Cerebellar cortex (tissue), 1 donor: ENCODE data around the gene C10orf143.
"Not testable (repeated sequence)": the region's sequence is repeated elsewhere in the genome, so short reads cannot be mapped to it uniquely, and the experiment has no call there.

Experiments used
- DNase-seq: peaks from one replicate; pipeline ENCODE4 v3.0.0-alpha.2; 2015; ENCODE audit warnings: low spot score

Gene C10orf143

DNA sequence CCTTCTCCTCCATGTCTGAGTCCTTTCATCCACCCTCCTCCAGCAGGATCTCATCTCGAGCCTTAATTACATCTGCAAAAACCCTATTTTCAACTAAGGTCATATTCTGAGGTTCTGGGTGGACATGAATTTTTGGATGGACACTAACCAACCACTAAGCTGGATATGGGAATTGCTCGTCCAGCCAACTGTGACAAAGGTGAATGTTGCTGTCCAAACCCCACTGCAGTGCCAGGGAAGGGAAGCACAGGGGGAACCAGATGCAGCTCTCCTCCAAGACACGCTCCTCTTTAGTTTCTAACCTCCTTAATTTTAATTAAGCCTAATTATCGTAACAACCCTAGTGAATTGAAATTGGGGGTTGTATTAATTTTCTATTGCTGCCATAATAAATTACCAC lies 81.4 kb downstream of the C10orf143 start:
- no peak for DNase-seq

DNA sequence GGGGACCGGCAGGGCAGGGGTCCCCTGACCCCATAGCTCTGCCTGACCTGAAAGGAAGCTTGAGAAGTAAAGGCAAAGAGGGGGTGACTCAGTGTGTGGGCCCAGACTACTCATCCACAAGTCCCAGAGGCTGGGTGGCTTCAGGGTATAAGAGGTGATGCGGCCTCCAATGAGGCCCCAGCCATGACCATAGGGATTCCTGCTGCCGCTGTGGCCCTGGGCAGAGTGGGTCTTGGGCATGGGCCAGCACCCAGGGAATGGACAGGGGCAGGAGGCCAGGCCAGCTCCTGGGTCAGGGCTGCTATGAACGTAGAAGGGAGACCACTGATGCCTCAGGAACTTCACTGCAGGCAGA lies 82.2 kb downstream of the C10orf143 start:
- DNase-seq, result no peak

DNA sequence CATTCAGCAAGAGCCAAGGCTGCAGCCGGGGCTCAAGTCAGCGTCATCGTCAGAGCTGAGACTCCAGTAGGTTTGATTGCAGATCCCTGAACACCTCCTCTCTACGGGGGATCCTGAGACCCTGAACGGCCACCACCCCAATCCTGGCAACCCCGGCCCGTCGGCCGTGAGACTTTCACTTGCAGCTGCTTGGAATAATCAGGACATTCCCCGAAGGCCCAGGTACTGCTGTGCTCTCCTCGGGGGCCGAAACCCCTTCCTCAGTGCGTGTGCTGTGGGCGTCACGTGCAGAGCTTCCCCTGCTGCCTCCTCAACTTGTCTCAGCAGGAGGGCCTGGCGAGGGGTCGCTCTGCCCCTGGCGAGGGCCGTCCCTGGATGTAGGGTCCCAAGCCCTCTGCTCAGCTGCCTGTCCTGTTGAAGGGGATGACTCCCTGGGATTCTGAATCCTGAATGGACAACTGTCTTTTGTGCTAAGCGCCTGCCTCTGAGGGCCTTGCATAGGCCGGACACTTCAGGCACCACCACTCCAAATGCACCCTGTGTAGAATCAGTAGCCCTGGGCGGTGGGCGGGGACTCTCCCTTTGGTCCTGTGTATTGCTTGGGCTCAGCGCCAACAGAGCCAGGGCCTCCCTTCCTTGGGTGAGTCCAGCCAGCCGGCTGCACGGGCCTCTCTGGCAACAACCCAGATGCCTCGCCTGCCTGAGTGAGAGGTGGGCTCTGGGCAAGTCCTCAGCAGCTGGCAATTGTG lies 82.7 kb downstream of the C10orf143 start:
- DNase-seq, result no peak

DNA sequence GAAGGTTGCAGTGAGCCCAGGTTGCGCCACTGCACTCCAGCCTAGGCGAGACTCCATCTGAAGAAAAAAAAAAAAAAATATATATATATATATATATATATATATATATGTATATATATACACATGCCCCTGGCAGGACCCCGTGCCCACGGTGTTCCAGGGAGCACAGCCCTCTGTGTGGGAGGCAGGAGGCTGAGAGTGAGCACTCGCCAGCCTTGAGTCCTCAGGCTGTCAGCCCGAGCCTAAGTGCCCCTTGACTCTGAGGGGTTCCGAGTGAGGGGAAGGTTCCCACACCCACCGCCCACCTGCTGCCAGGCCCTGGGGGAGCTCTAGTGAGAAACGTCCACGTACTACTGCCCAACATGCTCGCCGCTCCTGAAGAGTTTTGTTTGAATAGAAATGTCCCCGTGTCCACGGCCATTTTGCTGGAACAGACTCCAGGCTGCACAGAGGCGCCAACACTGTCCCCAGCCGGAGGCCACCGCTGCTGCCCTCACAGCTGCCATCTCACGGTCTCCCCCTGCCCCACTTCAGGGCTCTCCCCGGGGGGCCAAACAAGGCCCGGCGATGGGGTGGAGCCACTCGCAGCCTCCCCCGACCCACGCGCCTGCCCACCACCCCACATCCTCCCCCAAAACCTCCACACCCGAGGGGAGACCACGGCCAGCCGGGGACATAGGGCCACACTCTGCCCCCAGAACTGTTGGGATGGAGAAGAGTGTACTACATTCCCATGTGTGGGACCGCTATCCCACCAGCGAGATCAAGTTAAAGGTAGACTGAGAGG lies 83.8 kb downstream of the C10orf143 start:
- DNase-seq, result no peak

GRCh38 chr10:130025811-130026485 lies 84.7 kb downstream of the C10orf143 start:
- no peak for DNase-seq

DNA sequence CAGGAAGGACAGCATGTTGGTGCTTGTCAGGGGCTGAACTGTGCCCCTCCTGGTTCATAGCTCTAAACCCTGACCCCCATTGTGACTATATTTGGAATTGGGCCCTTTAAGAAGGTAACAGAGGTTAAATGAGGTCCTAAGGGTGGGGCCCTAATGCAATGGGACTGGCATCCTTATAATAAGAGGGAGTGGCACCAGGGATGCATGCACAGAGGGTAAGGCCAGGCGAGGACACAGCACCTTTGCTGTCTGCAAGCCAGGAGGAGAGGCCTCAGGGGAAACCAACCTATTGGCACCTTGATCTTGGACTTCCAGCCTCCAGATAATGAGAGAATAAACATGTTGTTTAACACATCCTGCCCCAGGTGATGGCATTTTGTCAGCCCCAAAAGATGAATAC lies 85.3 kb downstream of the C10orf143 start:
- no peak for DNase-seq

- no peak for DNase-seq
Measured at GRCh38 chr10:130024779-130025325, 85.8 kb downstream of the C10orf143 start.

DNA sequence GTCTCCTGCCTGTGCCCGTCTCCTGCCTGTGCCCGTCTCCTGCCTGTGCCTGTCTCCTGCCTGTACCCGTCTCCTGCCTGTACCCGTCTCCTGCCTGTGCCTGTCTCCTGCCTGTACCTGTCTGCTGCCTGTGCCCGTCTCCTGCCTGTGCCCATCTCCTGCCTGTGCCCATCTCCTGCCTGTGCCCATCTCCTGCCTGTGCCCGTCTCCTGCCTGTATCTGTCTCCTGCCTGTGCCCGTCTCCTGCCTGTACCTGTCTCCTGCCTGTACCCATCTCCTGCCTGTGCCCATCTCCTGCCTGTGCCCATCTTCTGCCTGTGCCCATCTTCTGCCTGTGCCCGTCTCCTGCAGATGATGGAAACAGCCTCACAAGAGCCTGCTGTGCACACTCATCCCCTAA lies 86.3 kb downstream of the C10orf143 start:
- DNase-seq, result not testable (repeated sequence)

DNA sequence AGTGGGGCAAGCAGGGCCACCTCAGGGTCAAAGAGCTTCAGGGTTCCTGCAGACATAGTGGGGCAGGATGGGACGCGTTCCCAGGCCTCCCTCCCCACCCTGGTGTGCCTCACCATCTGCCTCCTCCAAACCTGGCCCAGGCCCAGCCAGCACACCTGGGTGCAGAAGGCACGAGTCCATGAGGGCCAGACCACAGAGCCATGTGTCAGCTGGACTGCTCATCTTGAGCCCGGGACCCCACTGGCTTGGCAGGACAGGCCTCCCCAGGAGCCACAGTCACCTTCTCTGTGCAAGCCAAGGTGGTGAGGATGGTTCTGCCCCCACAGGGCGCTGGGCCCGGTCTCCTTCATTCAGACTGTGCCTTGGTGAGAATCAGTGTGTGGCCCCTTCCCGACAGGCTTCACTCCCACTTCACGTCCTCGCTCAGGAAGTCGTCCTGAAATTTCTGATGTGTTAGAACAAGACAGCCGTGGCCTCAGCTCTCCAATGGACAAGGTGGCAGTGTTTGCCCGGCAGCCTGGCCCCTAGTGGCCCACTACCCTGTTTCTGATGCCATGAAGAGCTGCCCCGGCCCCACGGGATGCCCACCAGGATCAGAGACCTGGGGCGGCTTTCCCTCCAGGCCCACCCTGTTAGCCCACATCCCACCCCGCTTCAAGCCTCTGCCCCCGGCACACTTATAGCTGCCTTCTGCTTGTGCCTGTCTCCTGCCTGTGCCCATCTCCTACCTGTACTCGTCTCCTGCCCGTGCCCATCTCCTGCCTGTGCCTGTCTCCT lies 87.0 kb downstream of the C10orf143 start:
- DNase-seq, result no peak

- no peak for DNase-seq
Measured at GRCh38 chr10:130022511-130023299, 87.9 kb downstream of the C10orf143 start.

DNA sequence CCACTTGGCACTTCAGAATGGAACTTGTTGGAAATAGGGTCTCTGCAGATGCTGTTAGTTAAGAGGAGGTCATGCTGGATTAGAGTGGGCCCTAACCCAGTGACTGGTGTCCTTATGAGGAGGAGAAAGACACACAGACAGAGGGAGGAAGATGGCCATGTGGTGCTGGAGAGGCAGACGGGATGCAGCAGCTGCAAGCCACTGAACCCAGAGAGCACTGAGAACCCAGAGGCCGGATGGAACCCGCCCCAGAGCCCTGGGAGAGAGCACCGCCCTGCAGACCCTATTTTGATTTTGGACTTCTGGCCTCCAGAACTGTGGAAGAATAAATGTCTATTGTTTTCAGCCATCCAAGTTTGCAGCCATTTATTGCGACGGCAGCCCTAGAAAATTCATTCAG lies 88.5 kb downstream of the C10orf143 start:
- DNase-seq, result no peak

DNA sequence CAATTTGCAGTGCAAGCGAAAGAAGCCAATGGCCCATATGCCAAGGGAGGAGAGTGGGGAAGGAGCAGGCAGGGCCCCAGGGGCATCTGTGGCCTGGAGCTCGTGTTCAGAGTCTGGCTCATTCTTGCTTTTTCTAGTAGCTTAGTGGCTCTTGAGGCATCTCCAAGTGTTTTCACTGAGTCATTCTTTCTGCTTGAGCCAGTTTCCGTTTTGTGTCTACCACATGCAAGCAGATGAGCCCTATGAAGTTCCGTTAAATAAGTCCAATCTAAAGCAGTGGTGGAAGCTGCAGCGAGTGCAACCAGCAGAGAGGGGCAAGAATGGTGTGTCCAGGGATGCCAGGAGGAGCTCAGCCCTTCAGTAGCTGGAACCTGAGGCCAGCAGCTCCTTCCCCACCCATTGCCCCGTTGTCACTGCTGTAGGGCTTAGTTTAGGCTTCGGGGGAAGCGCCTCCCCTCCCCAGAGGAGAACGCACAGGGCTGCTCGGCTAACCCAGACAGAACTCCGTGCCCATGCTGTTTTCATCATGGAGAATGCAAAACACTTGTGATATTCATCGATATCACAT lies 89.2 kb downstream of the C10orf143 start:
- DNase-seq, result no peak

GRCh38 chr10:130020651-130021382 lies 89.8 kb downstream of the C10orf143 start:
- no peak for DNase-seq

DNA sequence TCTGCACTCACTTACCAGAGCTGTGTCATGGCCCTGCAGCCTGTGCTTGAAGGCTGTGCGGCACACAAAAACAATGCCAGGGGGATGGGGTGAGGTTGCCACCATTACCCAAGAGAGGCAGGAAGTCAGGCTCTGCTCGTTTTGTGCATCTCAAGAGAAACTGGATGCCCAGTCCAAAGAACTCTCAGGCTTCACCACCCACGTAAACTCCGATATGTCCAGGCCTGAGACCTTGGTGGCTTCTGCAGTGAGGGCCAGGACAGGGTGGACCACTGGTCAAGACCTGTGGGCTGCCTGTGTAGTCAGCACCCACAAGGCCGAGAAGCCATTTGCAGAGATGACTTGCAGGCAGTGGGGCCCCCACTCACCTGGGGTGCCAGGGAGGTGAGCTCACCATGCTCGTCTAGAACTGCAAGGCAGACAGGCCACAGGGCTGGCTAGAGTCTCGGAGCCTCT lies 91.9 kb downstream of the C10orf143 start:
- no peak for DNase-seq

DNA sequence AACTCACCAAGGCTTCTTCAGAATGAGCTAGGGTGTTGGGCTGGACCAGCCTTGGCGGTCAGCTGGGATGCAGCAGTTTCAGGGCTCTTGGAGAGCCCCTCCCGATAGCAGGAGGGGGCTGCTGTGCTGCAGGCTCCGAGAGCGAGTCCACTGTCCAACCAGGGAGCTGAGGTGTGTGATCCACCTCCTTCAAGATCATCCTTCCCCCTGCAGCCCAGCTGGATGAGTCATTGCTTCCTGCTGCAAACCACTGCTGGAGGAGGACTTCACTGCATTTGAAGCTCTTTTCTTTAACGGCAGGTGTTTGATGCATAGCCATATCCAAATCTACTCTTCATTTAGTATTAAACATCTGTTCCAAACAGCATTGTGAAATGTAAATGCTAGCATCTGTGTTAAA lies 92.4 kb downstream of the C10orf143 start:
- no peak for DNase-seq

GRCh38 chr10:130017631-130018022 lies 93.0 kb downstream of the C10orf143 start:
- DNase-seq, result no peak

GRCh38 chr10:130016993-130017630 lies 93.5 kb downstream of the C10orf143 start:
- no peak for DNase-seq

GRCh38 chr10:130016095-130016494 lies 94.5 kb downstream of the C10orf143 start:
- no peak for DNase-seq

GRCh38 chr10:130015075-130015695 lies 95.4 kb downstream of the C10orf143 start:
- DNase-seq, result no peak
